HEK293T (cell line): ENCODE measurements around the gene HOXC11.

ENCODE experiments used
- CTBP1 ChIP-seq: fragments of 450-650 bp; IDR thresholded peaks from 2 replicates; pipeline ENCODE4 v1.6.1; 2016; ENCODE audit warnings: borderline replicate concordance
- ELF4 ChIP-seq: fragments of 450-650 bp; IDR thresholded peaks from 2 replicates; pipeline ENCODE4 v1.6.1; 2017; ENCODE audit warnings: antibody characterized with exemption
- FOXM1 ChIP-seq: fragments of 450-650 bp; IDR thresholded peaks from 2 replicates; pipeline ENCODE4 v1.6.1; 2017; ENCODE audit warnings: mild to moderate bottlenecking, borderline replicate concordance
- ZNF384 ChIP-seq: fragments of 450-650 bp; IDR thresholded peaks from 2 replicates; pipeline ENCODE4 v1.6.1; 2016

- TF ChIP-seq ELF4 (no peak), ZNF384 (no peak), CTBP1 (peak; percentile 85), FOXM1 (no peak)
Measured at GRCh38 chr12:54001283-54002187, 28.6 kb downstream of the HOXC11 start.
